Breast epithelium (tissue), 3 donors: ENCODE measurements around the gene C6orf141.

Source experiments
- CTCF ChIP-seq, 3 donors: fragments of 450-650 bp; IDR thresholded peaks; one replicate each; pipeline ENCODE4 v1.5.1; 2016 to 2017; ENCODE audit warnings: antibody characterized with exemption in 3 of 3, mild to moderate bottlenecking in 3 of 3, moderate library complexity in 3 of 3
- POLR2A ChIP-seq: fragments of 450-650 bp; IDR thresholded peaks from one replicate; pipeline ENCODE4 v1.6.1; 2016; ENCODE audit warnings: antibody characterized with exemption, mild to moderate bottlenecking, moderate library complexity

GRCh38 chr6:49550492-49551077 is at the start of gene C6orf141:
- no peak for TF ChIP-seq POLR2A
- no peak for TF ChIP-seq CTCF (IDR thresholded peaks at IDR 0.05)
